GM19372 (cell line): ENCODE data around the gene PPFIA1.
A peak's percentile ranks its signal among the peaks of the same experiment; 100 is the strongest.
"Not testable (repeated sequence)": the region's sequence is repeated elsewhere in the genome, so short reads cannot be mapped to it uniquely, and the experiment has no call there.

Experiments used
- ATAC-seq: cut with Tn5 transposase; IDR thresholded peaks from one replicate; pipeline ENCODE4 v1.9.1; 2021; ENCODE audit warnings: mild to moderate bottlenecking, low read depth, moderate library complexity; ENCODE audit not compliant: unreplicated experiment

Gene PPFIA1

GRCh38 chr11:70250876-70251658, 19.4 kb upstream of the PPFIA1 start:
- no peak for ATAC-seq

- ATAC-seq: no peak
Measured at GRCh38 chr11:70251659-70252321, 18.7 kb upstream of the PPFIA1 start.

GRCh38 chr11:70252844-70253243, 17.6 kb upstream of the PPFIA1 start:
- ATAC-seq: no peak

DNA sequence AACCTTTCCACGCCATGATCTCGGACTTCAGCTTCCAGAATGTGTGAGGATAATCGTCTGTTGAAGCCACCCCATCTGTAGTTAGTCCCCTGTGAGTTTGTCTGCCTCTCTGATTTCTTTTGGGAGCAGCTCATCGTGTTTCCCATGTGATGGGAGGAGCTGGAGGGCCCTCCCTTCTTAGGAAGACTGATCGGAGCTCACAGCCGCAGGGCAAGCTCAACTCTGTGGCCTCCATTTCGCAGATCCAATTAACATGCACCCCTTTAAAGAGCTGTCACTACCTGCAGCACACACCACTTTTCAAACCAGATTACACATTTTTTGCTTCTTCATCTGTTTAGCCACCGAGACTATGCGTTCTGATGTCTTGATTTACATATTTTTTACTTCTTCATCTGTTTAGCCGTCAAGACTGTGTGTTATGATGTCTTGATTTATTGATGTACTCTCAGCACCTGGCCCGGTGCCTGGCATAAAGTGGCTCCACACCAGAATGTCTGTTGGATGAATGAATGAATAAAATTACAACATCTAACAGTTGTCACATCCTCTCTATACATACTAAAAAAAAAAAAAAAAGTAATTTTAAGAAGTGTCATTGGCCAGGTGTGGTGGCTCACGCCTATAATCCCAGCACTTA, 14.9 kb upstream of the PPFIA1 start:
- no peak for ATAC-seq

GRCh38 chr11:70259077-70259476, 11.4 kb upstream of the PPFIA1 start:
- not testable (repeated sequence) for ATAC-seq

- no peak for ATAC-seq
Measured at GRCh38 chr11:70262951-70263350, 7.5 kb upstream of the PPFIA1 start.

GRCh38 chr11:70263363-70263762, 7.1 kb upstream of the PPFIA1 start:
- no peak for ATAC-seq

DNA sequence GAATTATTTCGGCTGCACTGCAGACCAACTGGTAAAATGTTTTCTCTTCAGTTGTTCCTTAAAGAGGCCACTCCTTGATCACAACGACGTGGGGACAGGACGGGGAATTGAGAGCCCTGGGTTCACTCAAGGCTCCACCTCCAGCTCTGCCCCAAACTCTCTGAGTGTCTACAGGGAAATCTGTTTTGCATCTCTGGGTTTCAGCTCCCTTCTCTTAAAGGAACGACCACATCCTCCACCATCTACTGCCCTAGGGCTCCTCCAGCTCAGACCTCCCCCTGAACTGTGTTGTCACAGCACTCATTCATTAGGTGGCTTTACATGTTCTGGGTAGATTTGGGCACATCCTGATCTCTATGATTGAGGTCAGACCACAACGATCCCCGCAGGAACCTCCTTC, 5.1 kb upstream of the PPFIA1 start:
- ATAC-seq: no peak

- ATAC-seq: no peak
Measured at GRCh38 chr11:70267405-70267950, 3.0 kb upstream of the PPFIA1 start.

DNA sequence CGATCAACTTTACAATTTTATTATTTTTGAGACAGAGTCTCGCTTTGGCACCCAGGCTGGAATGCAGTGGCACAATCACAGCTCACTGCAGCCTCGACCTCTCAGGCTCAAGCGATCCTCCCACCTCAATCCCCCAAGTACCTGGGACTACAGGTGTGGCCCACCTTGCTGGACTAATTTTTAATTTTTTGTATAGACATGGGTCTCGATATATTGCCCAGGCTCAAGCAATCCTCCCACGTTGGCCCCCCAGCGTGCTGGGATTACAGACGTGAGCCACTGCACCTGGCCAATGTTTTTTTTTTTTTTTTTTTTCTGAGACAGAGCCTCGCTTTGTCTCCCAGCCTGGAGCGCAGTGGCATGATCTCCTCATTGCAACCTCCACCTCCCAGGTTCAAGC, 2.0 kb upstream of the PPFIA1 start:
- ATAC-seq: no peak

GRCh38 chr11:70270877-70271648, 573 bp downstream of the PPFIA1 start:
- peak; percentile 38 for ATAC-seq

DNA sequence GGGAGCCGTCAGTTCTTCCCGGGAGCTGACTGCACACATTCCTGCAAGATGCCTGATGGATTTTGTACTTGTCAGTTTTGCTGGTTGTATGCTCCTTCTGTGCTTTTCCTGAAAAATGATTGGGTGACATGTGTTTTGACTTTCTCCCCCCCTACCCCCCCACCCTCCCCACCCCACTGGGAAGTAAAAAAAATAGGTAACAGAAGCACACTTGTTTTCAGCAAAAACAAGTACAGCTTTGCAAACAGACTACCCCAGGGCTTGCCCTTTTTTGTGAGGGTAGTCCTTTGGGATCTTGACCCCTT, 1.1 kb downstream of the PPFIA1 start:
- no peak for ATAC-seq

DNA sequence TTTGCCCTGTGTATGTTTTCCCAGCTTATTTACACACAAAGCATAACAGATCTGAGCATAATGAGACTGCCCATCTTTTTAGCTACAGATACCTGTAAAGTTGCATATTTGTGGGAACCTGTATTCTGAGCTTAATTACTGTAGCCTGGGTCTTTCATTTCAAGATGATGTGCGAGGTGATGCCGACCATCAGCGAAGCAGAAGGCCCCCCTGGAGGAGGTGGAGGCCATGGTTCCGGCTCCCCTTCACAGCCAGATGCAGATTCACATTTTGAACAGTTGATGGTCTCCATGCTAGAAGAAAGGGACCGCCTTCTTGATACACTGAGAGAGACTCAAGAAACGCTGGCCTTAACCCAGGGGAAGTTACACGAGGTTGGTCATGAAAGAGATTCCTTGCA, 1.5 kb downstream of the PPFIA1 start:
- ATAC-seq: no peak

- no peak for ATAC-seq
Measured at GRCh38 chr11:70278994-70279393, 8.5 kb downstream of the PPFIA1 start.

DNA sequence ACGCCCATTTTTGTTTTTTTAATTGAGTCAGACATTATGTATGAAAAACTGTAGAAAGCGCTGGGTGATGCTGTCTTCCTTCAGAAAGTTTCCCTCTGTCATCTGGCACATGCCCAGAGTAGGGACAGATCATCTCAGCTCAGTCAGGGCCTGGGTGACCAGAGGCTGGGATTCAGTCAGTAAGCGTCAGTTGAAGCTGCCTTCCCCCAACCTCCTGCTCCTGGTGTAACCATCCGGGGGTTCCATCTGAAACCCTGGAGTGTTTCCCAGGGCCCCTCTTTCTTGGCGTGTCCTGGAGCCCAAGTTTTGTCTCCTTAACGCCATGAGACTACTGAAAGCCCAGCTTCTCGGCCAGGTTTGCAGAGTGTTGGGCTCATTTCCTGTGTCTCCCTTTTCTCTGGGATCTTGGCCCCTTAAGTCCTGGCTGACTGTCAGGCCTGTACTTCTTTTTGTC, 10.7 kb downstream of the PPFIA1 start:
- ATAC-seq: no peak

- no peak for ATAC-seq
Measured at GRCh38 chr11:70282012-70282411, 11.5 kb downstream of the PPFIA1 start.

- ATAC-seq: no peak
Measured at GRCh38 chr11:70288721-70289120, 18.2 kb downstream of the PPFIA1 start.

DNA sequence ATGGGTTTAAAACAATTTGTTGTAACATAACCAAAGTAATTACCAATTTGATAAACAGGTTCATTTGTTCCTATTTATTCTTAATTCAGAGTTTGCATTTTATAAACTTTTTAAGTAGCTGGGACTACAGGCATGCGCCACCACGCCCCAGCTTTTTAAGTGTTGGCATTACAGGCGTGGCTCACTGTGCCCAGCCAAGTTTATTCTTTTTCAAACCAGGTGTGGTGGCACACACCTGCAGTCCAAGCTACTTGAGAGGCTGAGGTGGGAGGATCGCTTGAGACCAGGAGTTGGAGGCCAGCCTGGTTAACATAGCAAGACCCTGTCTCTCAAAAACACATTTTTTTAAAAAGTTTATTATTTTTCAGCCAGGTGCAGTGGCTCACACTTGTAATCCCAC, 19.1 kb downstream of the PPFIA1 start:
- no peak for ATAC-seq

DNA sequence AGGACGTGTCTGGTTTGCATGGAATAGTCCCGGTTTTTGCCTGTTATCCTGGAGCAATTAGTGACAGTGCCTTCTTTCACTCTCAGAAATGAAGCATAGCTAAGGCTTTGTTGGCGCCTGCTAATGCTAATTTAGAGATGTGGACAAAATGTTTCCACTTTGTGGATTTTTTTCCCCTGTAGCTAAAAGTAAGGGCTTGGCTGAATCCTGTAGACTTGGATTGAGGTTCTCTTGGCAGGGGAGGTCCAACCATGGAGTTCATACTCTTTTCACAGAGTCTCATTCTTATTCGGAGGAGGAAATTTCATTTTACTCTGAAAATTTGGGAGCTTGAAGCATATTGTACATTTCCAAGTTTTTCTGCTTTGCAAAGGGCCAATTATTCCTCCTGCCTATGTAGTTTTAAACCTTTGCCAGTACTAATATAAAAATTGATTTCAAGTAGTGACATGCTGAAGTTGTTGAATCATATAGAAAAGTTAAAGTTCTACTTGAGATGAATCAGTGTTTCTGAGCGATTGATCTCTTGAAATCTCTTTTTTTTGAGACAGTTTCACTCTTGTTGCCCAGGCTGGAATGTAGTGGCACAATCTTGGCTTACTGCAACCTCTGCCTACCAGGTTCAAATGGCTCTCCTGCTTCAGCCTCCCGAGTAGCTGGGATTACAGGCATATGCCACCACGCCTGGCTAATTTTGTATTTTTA, 20.0 kb downstream of the PPFIA1 start:
- ATAC-seq: no peak

- ATAC-seq: no peak
Measured at GRCh38 chr11:70292166-70292565, 21.7 kb downstream of the PPFIA1 start.
